ENCODE data around the gene PRKAR1B. TPM values are rescaled to one million over a fixed set of nuclear protein-coding genes. Genes with fewer than 3 reads are reported as not detected.

PRKAR1B gene
- total and polyA plus RNA-seq, 8 donors, result 2.5 to 8.4 (median 5.3) TPM

DNA sequence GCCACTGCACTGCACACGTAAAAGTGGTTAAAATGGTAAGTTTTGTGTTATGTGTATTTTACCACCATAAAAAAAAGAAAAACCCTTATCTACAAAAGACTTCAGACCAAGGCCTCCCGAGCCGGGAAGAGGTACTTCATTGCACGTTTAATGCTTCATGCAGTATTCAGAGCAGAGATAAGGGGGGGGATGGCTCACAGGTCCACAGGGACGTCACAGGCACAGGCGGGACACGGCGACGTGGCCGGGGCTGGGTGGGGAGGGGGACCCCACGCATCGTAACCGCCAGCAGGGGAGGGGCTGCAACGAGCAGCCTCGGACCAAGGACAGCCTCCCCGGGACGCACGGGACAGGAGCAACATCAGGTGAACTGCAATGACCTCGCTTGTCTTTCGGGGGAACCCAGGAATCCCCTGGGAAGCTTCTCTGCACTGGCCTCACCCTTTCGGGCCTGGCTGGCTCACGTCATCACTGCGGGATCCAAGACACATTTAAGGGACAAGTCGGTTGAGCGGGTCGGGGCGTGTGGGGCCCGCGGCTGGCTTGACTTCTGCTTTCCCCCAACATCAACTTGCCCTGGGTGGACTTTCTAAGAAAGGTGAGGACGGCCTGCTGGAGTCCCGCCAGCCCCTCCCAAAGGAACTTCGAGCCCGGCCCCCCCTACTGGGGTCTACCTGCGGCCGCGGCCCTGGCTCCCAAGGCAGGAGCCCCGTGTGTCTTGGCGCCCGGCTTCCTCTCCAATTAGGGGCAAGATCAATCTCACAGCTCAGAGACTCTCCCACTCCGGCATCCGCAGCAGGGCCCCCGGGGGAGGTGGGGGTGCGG lies 177.8 kb downstream of the PRKAR1B start:
- no peak overlapping the region for H3K4me3 ChIP-seq
- 82 to 85% methylated on average over 42 to 43 of the region's 43 CpGs for WGBS, 2 donors
- intact Hi-C loops (cut with DNase I), result no loop called here
- no peaks in the 10 kb centered on the region for H3K9me3 ChIP-seq
- ATAC-seq (no peak), DNase-seq (peak in 2 of 6 donors; percentile 30 to 66), FAIRE-seq (no peak)
- no peaks in the 10 kb centered on the region for H3K27me3 ChIP-seq
- H3K27ac ChIP-seq, result no peak overlapping the region
- no peaks in the 10 kb centered on the region for H3K36me3 ChIP-seq
- H3K4me1 ChIP-seq, result peaks cover 0 to 3% (median 3%) of the 10 kb centered on the region in 3 donors
- TF ChIP-seq, protein P1, sequence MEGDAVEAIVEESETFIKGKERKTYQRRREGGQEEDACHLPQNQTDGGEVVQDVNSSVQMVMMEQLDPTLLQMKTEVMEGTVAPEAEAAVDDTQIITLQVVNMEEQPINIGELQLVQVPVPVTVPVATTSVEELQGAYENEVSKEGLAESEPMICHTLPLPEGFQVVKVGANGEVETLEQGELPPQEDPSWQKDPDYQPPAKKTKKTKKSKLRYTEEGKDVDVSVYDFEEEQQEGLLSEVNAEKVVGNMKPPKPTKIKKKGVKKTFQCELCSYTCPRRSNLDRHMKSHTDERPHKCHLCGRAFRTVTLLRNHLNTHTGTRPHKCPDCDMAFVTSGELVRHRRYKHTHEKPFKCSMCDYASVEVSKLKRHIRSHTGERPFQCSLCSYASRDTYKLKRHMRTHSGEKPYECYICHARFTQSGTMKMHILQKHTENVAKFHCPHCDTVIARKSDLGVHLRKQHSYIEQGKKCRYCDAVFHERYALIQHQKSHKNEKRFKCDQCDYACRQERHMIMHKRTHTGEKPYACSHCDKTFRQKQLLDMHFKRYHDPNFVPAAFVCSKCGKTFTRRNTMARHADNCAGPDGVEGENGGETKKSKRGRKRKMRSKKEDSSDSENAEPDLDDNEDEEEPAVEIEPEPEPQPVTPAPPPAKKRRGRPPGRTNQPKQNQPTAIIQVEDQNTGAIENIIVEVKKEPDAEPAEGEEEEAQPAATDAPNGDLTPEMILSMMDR (IDR thresholded peaks at IDR 0.05), result no peak

DNA sequence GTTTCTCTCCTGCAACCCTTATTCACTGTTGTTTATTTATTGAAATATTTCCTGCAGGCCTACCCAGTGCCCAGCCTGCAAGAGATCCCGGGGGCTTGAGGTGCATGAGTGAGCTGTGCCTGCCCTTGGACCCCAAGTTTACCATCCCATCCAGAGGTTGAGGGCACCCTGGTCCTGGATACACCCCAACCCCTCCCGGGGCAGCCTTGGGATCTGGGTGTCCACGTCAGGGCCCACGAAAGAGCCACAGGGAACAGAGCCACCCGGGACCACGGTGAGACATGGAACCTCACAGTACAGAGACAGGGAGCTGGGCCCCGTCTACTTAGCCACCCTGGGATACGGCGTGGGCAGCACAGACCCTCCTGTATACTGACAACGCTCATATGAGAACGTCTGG lies 178.7 kb downstream of the PRKAR1B start:
- TF ChIP-seq, protein P1 (IDR thresholded peaks at IDR 0.05), result no peak
- 89 to 92% methylated on average over 11 of the region's 11 CpGs for WGBS, 2 donors
- Histone ChIP-seq H3K9me3 (no peaks in the 10 kb centered on the region), H3K36me3 (no peaks in the 10 kb centered on the region), H3K4me1 (peaks cover 0 to 3% (median 0%) of the 10 kb centered on the region in 3 donors), H3K27me3 (no peaks in the 10 kb centered on the region), H3K27ac (no peak overlapping the region), H3K4me3 (no peak overlapping the region)
- intact Hi-C loops (cut with DNase I), result no loop called here
- FAIRE-seq (no peak), ATAC-seq (no peak), DNase-seq (peak in 2 of 6 donors; percentile 15 to 49)

DNA sequence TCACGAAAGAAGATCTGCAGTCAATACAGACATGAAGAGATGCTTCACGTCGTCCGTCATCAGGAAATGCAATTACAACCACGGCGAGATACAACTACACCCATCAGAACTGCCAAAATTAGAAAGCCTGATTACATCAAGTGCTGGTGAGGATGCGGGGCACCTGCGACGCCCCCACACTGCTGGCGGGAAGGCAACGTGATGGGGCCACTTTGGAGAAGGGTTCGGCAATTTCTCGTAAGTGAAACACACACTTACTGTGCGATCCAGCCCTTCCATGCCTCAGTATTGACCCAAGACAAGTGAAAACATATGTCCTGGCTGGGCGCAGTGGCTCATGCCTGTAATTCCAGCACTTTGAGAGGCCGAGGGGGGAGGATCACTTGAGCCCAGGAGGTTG lies 181.6 kb downstream of the PRKAR1B start:
- Histone ChIP-seq H3K9me3 (no peaks in the 10 kb centered on the region), H3K36me3 (no peaks in the 10 kb centered on the region), H3K4me1 (no peaks in the 10 kb centered on the region), H3K4me3 (no peak overlapping the region), H3K27ac (no peak overlapping the region), H3K27me3 (no peaks in the 10 kb centered on the region)
- DNase-seq (peak in 1 of 6 donors; percentile 3), ATAC-seq (no peak), FAIRE-seq (no peak)
- intact Hi-C loops (cut with DNase I), result no loop called here
- WGBS, 2 donors, result 90% methylated on average over 16 of the region's 16 CpGs
- TF ChIP-seq, protein P1 (IDR thresholded peaks at IDR 0.05), result no peak

DNA sequence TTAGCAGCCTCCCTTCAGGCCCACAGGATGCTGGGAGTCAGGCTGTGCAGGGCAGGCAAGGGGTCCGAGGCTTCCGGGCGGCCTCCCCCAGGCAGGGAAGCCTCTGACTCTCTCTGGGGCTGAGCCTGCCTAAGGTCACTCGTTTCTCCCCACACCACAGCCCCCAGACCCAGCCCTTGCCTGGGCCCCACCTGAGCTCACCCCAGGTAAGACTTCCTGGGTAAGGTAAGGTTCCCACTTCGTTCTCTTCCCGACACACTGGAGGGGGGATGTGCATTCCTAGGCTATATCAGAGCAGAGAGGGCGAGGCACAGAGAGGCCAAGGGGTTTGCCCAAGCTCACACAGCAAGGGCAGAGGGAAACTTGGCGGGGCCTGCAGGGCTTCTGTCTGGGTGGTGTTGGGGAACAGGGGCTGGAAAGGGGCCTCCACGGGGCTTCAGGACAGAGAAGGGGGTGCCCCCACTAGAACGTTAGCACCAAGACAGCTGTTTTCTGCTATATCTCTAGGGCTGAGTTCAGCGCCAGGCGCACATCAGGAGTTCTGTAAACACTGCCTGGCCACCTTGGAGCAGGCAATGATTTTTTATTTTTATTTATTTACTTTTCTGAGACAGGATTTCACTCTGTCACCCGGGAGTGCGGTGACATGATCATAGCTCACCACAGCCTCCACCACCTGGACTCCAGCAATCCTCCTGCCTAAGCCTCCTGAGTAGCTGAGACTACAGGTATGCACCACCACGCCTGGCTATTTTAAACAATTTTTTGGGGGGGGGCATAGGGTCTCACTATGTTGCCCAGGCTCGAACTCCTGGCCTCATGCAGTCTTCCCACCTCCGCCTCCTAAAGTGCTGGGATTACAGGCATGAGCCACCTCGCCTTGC lies 182.5 kb downstream of the PRKAR1B start:
- ATAC-seq (no peak), FAIRE-seq (no peak)

More for the DNA sequence above, 182.5 kb downstream of the PRKAR1B start:
- intact Hi-C loops (cut with DNase I), result no loop called here
- Histone ChIP-seq H3K27me3 (no peaks in the 10 kb centered on the region), H3K4me3 (no peak overlapping the region), H3K9me3 (no peaks in the 10 kb centered on the region), H3K36me3 (no peaks in the 10 kb centered on the region), H3K27ac (no peak overlapping the region), H3K4me1 (no peaks in the 10 kb centered on the region)
- TF ChIP-seq, protein P1 (IDR thresholded peaks at IDR 0.05), result no peak
- 90 to 93% methylated on average over 18 of the region's 18 CpGs for WGBS, 2 donors
- DNase-seq, result peak in 2 of 6 donors; percentile 14 to 56
